H1 (cell line): ENCODE data around the gene TPPP3. TPM values are rescaled to one million over a fixed set of nuclear protein-coding genes. Genes with fewer than 3 reads are reported as not detected.

ENCODE experiments used
- CTCF ChIA-PET: fragments of 300-600 bp; sonication (Branson Sonifier 250); formaldehyde crosslinking; loops from one replicate; lab custom pipeline; 2021; ENCODE audit not compliant: partially characterized antibody; lab: Charles Lee
- POLR2A ChIA-PET: fragments of 300-600 bp; sonication (Branson Sonifier 250); formaldehyde crosslinking; loops from one replicate; lab custom pipeline; 2021; ENCODE audit warnings: inconsistent platforms; ENCODE audit not compliant: partially characterized antibody; lab: Charles Lee
- DNase-seq, 2 experiments: peaks; one replicate each; pipeline versions ENCODE4 v3.0.0 to v3.0.0-alpha.2; 2010 to 2022; ENCODE audit warnings: low spot score in 2 of 2, low read depth in 1 of 2, mixed read lengths in 1 of 2
- FAIRE-seq: peaks from 2 replicates; lab custom pipeline; 2011; peaks lifted over from hg19 to GRCh38; lab: Jason Lieb, UNC
- H2AFZ ChIP-seq: 2 replicates; pipeline ENCODE4 v1.8.1; 2012; ENCODE audit warnings: low read length, inconsistent platforms
- H2AK5ac ChIP-seq: 2 replicates; pipeline ENCODE4 v1.6.1; 2013; ENCODE audit warnings: low read depth, low read length
- H2BK120ac ChIP-seq: replicated peaks from 2 replicates; pipeline ENCODE3; 2013; ENCODE audit warnings: low read depth, low read length, inconsistent platforms
- H2BK12ac ChIP-seq: 2 replicates; pipeline ENCODE4 v1.6.1; 2013; ENCODE audit warnings: low read depth, low read length
- H2BK15ac ChIP-seq: 2 replicates; pipeline ENCODE4 v1.6.1; 2013; ENCODE audit warnings: low read length
- H2BK20ac ChIP-seq: 2 replicates; pipeline ENCODE4 v1.6.1; 2013; ENCODE audit warnings: low read length
- H2BK5ac ChIP-seq: 2 replicates; pipeline ENCODE4 v1.6.1; 2013; ENCODE audit warnings: low read depth, low read length
- H3K14ac ChIP-seq: 2 replicates; pipeline ENCODE4 v1.6.1; 2013; ENCODE audit warnings: inconsistent platforms; ENCODE audit not compliant: insufficient read length
- H3K18ac ChIP-seq: 2 replicates; pipeline ENCODE4 v1.6.1; 2013; ENCODE audit warnings: low read length; ENCODE audit errors: extremely low read depth
- H3K23ac ChIP-seq: 2 replicates; pipeline ENCODE4 v1.6.1; 2013; ENCODE audit warnings: inconsistent platforms; ENCODE audit not compliant: insufficient read length
- H3K23me2 ChIP-seq: 2 replicates; pipeline ENCODE4 v1.6.1; 2013; ENCODE audit warnings: low read depth, low read length
- H3K27ac ChIP-seq: 2 replicates; pipeline ENCODE4 v1.6.1; 2011; ENCODE audit warnings: low read depth, low read length, inconsistent platforms
- H3K27me3 ChIP-seq, 4 experiments: replicated peaks in 1 of 4; 1 replicate in 1 of 4; 2 replicates in 3 of 4; pipeline versions ENCODE4 v1.6.1 to v1.8.1; 2011 to 2013; ENCODE audit warnings: low read length in 3 of 4, mild to moderate bottlenecking in 3 of 4, inconsistent platforms in 2 of 4, mixed read lengths in 2 of 4, moderate library complexity in 1 of 4; ENCODE audit not compliant: control insufficient read depth in 3 of 4, insufficient read depth in 3 of 4; ENCODE audit errors: extremely low read depth in 1 of 4
- H3K36me3 ChIP-seq, 4 experiments: 2 replicates each; pipeline versions ENCODE4 v1.6.1 to v1.8.1; 2011 to 2013; ENCODE audit warnings: mild to moderate bottlenecking in 4 of 4, low read length in 3 of 4, moderate library complexity in 2 of 4, control low read depth in 1 of 4, inconsistent platforms in 1 of 4; ENCODE audit not compliant: insufficient read depth in 4 of 4, control insufficient read depth in 2 of 4
- H3K4ac ChIP-seq: replicated peaks from 2 replicates; pipeline ENCODE3; 2013; ENCODE audit warnings: low read length, low read depth, mixed read lengths, inconsistent platforms; ENCODE audit not compliant: insufficient read length
- H3K4me1 ChIP-seq, 4 experiments: replicated peaks in 1 of 4; 1 replicate in 1 of 4; 2 replicates in 3 of 4; pipeline versions ENCODE4 v1.6.1 to v1.8.1; 2011 to 2013; ENCODE audit warnings: low read length in 3 of 4, inconsistent platforms in 2 of 4, mixed read lengths in 1 of 4; ENCODE audit not compliant: insufficient read depth in 4 of 4, control insufficient read depth in 3 of 4
- H3K4me2 ChIP-seq, 2 experiments: 2 replicates each; pipeline versions ENCODE4 v1.6.1 to v1.8.1; 2011 to 2013; ENCODE audit warnings: low read depth in 2 of 2, low read length in 2 of 2, control low read depth in 1 of 2, inconsistent platforms in 1 of 2, mild to moderate bottlenecking in 1 of 2; ENCODE audit not compliant: insufficient read depth in 1 of 2
- H3K4me3 ChIP-seq, 4 experiments: fragments of 200-600, 300-600 bp in 1 of 4; sonication (generic), shearing (Covaris generic), sonication (Bioruptor Twin) in 1 of 4; 2 replicates each; pipeline versions ENCODE4 v1.5.1 to v1.8.1; 2011 to 2016; ENCODE audit warnings: low read length in 4 of 4, low read depth in 3 of 4, control low read depth in 2 of 4, inconsistent platforms in 2 of 4, mild to moderate bottlenecking in 2 of 4, mixed read lengths in 1 of 4, moderate library complexity in 1 of 4; ENCODE audit not compliant: insufficient read depth in 2 of 4; ENCODE audit errors: extremely low read depth in 1 of 4
- H3K56ac ChIP-seq: replicated peaks from 2 replicates; pipeline ENCODE3; 2013; ENCODE audit warnings: low read depth, mild to moderate bottlenecking, mixed read lengths, low read length, inconsistent platforms; ENCODE audit not compliant: insufficient read length
- H3K79me1 ChIP-seq: 2 replicates; pipeline ENCODE4 v1.6.1; 2013; ENCODE audit warnings: low read depth, low read length, control low read depth
- H3K79me2 ChIP-seq, 2 experiments: 2 replicates each; pipeline versions ENCODE4 v1.6.1 to v1.8.1; 2012 to 2013; ENCODE audit warnings: low read length in 2 of 2, mild to moderate bottlenecking in 2 of 2, inconsistent platforms in 1 of 2; ENCODE audit not compliant: insufficient read depth in 2 of 2, control insufficient read depth in 1 of 2
- H3K9ac ChIP-seq, 4 experiments: replicated peaks in 1 of 4; 1 replicate in 1 of 4; 2 replicates in 3 of 4; pipeline versions ENCODE4 v1.6.1 to v1.8.1; 2011 to 2013; ENCODE audit warnings: low read depth in 3 of 4, low read length in 3 of 4, control low read depth in 2 of 4, mild to moderate bottlenecking in 2 of 4, moderate library complexity in 2 of 4, inconsistent platforms in 1 of 4; ENCODE audit errors: extremely low read depth in 1 of 4
- H3K9me3 ChIP-seq, 2 experiments: 2 replicates each; pipeline versions ENCODE4 v1.6.1 to v1.8.1; 2012 to 2013; ENCODE audit warnings: mild to moderate bottlenecking in 2 of 2, moderate library complexity in 2 of 2, control low read depth in 1 of 2, inconsistent platforms in 1 of 2, low read depth in 1 of 2, low read length in 1 of 2, mixed read lengths in 1 of 2; ENCODE audit not compliant: insufficient read depth in 2 of 2
- H4K20me1 ChIP-seq, 2 experiments: replicated peaks in 1 of 2; 2 replicates each; pipeline versions ENCODE3 to v1.8.1; 2011 to 2013; ENCODE audit warnings: inconsistent platforms in 2 of 2, low read length in 2 of 2, mild to moderate bottlenecking in 1 of 2; ENCODE audit not compliant: insufficient read depth in 2 of 2, control insufficient read depth in 1 of 2
- H4K5ac ChIP-seq: 2 replicates; pipeline ENCODE4 v1.6.1; 2013; ENCODE audit warnings: low read length, low read depth, mixed read lengths, inconsistent platforms; ENCODE audit not compliant: insufficient read length
- H4K8ac ChIP-seq: 2 replicates; pipeline ENCODE4 v1.8.0; 2013; ENCODE audit warnings: mild to moderate bottlenecking, moderate library complexity, low read length, inconsistent platforms; ENCODE audit not compliant: insufficient read depth; ENCODE audit errors: extremely low read depth
- H4K91ac ChIP-seq: replicated peaks from 2 replicates; pipeline ENCODE3; 2013; ENCODE audit warnings: low read length, mixed read lengths, inconsistent platforms; ENCODE audit not compliant: insufficient read length
- SIRT6 ChIP-seq: IDR thresholded peaks from one replicate; pipeline ENCODE4 v1.7.1; 2012; ENCODE audit warnings: low read length, inconsistent platforms
- WGBS, 2 experiments: shearing (Covaris generic) in 1 of 2; methylation state at CpG; one replicate each; pipeline versions ENCODE4 v1.1.6 to v1.1.7; 2013 to 2015; ENCODE audit warnings: low lambda C conversion rate in 2 of 2, mixed read lengths in 2 of 2, inconsistent platforms in 1 of 2, low coverage in 1 of 2, missing lambda C conversion rate in 1 of 2; ENCODE audit not compliant: insufficient replicate concordance in 2 of 2, insufficient coverage in 1 of 2, insufficient read length in 1 of 2; ENCODE audit errors: extremely low coverage in 1 of 2, missing lambda C conversion rate in 1 of 2; 5-methylcytosine and 5-hydroxymethylcytosine counted together
- polyA plus RNA-seq, 7 experiments: library from polyadenylated mRNA; depleted of rRNA in 3 of 7; stranded (reverse) in 5 of 7; unstranded in 2 of 7; fragments of >200 nt in 5 of 7; fragments of 200-250 nt in 2 of 7; gene quantifications; 1 replicate in 5 of 7; 2 replicates in 1 of 7; 4 replicates in 1 of 7; pipeline versions ENCODE4 v1.2.1 to v1.2.3, GENCODE V29; 2011 to 2013; ENCODE audit warnings: missing spikeins in 2 of 7, mixed read lengths in 2 of 7
- total RNA-seq: library from RNA; stranded (reverse); fragmentation: NEBNext Ultra II Directional; extraction: Animal tissue kit (Norgen Biotek cat#: 25700); gene quantifications from 2 replicates; pipeline ENCODE4 v1.2.1, GENCODE V29; 2021

Gene TPPP3
- total and polyA plus RNA-seq, 2 of the 8 experiments (the other 6 are each of a cell fraction or from before 2014, with no cell fraction given) = 0.77 to 1.0 TPM

GRCh38 chr16:67441271-67441753 lies 48.0 kb upstream of the TPPP3 start:
- ChIA-PET CTCF (interaction anchor here (0.6 to 28.6 kb wide), 10 partner anchors 3 to 504 kb away, joined by 3 to 683 read pairs (median 4); partner anchors contain the start of genes HSD11B2 and TPPP3), POLR2A (interaction anchor here (0.9 to 8.5 kb wide), 4 partner anchors 8 to 25 kb away, joined by 3 to 67 read pairs (median 3); partner anchors contain the start of genes HSD11B2 and ZDHHC1)
- Histone ChIP-seq H4K8ac (no peak overlapping the region), H2BK12ac (no peak overlapping the region), H3K27me3 (no peaks in the 10 kb centered on the region), H3K36me3 (peaks cover 5 to 16% (median 8%) of the 10 kb centered on the region in 4 experiments; a peak in 7 of 8 replicates), H3K14ac (no peak overlapping the region), H3K27ac (no peak overlapping the region), H3K9ac (no peak overlapping the region), H3K4me2 (no peak overlapping the region), H3K18ac (no peak overlapping the region), H2BK120ac (no peak overlapping the region), H2BK20ac (no peak overlapping the region), H2BK5ac (no peak overlapping the region), H3K9me3 (no peaks in the 10 kb centered on the region), H3K79me1 (no peaks in the 10 kb centered on the region; the same call in none of the 2 replicates), H3K4me3 (no peak overlapping the region), H3K4ac (no peak overlapping the region), H3K23me2 (no peaks in the 10 kb centered on the region), H3K23ac (no peak overlapping the region), H3K79me2 (no peaks in the 10 kb centered on the region), H2AK5ac (no peak overlapping the region), H3K56ac (no peak overlapping the region), H4K91ac (no peak overlapping the region), H2BK15ac (no peak overlapping the region), H4K5ac (no peak overlapping the region), H3K4me1 (peaks cover 0 to 8% (median 4%) of the 10 kb centered on the region in 4 experiments; a peak in 5 of 7 replicates), H2AFZ (no peak overlapping the region), H4K20me1 (peaks cover 0 to 8% of the 10 kb centered on the region in 2 experiments)
- FAIRE-seq = no peak
- no peak for DNase-seq
- WGBS, 2 experiments = 96% methylated on average over 17 of the region's 17 CpGs; no CpG with 5 or more reads in 1 of the 2 experiments
- no peak for TF ChIP-seq SIRT6
